Ascending aorta (tissue), 2 donors: ENCODE data around the gene SH3RF3. TPM values are rescaled to one million over a fixed set of nuclear protein-coding genes. Genes with fewer than 3 reads are reported as not detected.
"Not testable (repeated sequence)": the region's sequence is repeated elsewhere in the genome, so short reads cannot be mapped to it uniquely, and the experiment has no call there.

Experiments
- DNase-seq, 2 donors: peaks; one replicate each; pipeline ENCODE4 v3.0.0-alpha.2; 2019; ENCODE audit warnings: low spot score in 2 of 2
- H3K27ac ChIP-seq, 2 donors: fragments of 200-600 bp; sonication (generic); one replicate each; pipeline ENCODE4 v1.5.1; 2016 to 2017; ENCODE audit warnings: mild to moderate bottlenecking in 1 of 2
- H3K27me3 ChIP-seq: fragments of 200-600 bp; sonication (generic); one replicate; pipeline ENCODE4 v1.5.1; 2017
- H3K36me3 ChIP-seq, 2 donors: fragments of 200-600 bp; sonication (generic); one replicate each; pipeline ENCODE4 v1.5.1; 2016
- H3K4me1 ChIP-seq, 2 donors: fragments of 200-600 bp; sonication (generic); one replicate each; pipeline ENCODE4 v1.5.1; 2016 to 2017; ENCODE audit warnings: mild to moderate bottlenecking in 1 of 2
- H3K4me3 ChIP-seq, 2 donors: fragments of 200-600 bp; sonication (generic); one replicate each; pipeline ENCODE4 v1.5.1; 2016 to 2017; ENCODE audit warnings: mild to moderate bottlenecking in 1 of 2
- H3K9me3 ChIP-seq, 2 donors: fragments of 200-600 bp; sonication (generic); one replicate each; pipeline ENCODE4 v1.5.1; 2016
- intact Hi-C: fragments of 100-400 bp; cut with DNase I; formaldehyde crosslinking; loops from one replicate; pipeline ENCODE4 v1.15.1; 2023
- total RNA-seq: library from RNA; depleted of rRNA; stranded (reverse); fragments of >200 nt; gene quantifications from one replicate; pipeline ENCODE4 v1.1.0, GENCODE V29; 2016
- TF ChIP-seq, protein P1 (sequence below), 3 experiments: fragments of 200-600 bp in 2 of 3; fragments of 450-650 bp in 1 of 3; sonication (generic) in 2 of 3; IDR thresholded peaks; one replicate each; pipeline ENCODE4 v1.5.1; 2016 to 2019; ENCODE audit warnings: antibody characterized with exemption in 3 of 3, mild to moderate bottlenecking in 1 of 3, moderate library complexity in 1 of 3

SH3RF3 gene
- total RNA-seq, 1 donor from 2014 or later: 53.5 TPM

DNA sequence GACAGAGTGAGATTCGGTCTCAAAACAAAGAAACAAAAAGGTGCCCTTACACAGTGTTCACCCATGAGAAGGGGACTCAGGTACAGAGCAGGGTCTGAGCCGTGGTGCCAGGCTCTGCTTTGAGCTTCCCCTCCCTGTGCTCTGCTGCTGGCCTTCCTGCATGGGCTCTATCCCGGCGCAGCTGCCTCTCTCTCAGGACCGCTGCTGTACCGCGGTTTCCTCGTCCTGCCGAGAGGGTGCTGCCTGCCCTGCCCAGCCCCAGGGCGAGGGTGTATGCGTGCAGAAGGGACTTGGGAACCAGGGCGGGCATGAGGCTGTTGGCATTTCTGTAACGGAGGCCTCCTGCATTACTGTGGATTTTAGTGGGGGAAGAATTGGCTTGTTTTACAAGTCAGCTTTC, 30.1 kb downstream of the SH3RF3 start:
- Histone ChIP-seq H3K27ac (no peak overlapping the region), H3K4me3 (no peak overlapping the region), H3K4me1 (peaks cover under 1 to 20% of the 10 kb centered on the region in 2 donors), H3K36me3 (no peaks in the 10 kb centered on the region), H3K27me3 (no peaks in the 10 kb centered on the region), H3K9me3 (no peaks in the 10 kb centered on the region)
- TF ChIP-seq, protein P1, sequence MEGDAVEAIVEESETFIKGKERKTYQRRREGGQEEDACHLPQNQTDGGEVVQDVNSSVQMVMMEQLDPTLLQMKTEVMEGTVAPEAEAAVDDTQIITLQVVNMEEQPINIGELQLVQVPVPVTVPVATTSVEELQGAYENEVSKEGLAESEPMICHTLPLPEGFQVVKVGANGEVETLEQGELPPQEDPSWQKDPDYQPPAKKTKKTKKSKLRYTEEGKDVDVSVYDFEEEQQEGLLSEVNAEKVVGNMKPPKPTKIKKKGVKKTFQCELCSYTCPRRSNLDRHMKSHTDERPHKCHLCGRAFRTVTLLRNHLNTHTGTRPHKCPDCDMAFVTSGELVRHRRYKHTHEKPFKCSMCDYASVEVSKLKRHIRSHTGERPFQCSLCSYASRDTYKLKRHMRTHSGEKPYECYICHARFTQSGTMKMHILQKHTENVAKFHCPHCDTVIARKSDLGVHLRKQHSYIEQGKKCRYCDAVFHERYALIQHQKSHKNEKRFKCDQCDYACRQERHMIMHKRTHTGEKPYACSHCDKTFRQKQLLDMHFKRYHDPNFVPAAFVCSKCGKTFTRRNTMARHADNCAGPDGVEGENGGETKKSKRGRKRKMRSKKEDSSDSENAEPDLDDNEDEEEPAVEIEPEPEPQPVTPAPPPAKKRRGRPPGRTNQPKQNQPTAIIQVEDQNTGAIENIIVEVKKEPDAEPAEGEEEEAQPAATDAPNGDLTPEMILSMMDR (IDR thresholded peaks at IDR 0.05): no peak
- intact Hi-C loops: loop anchor here (2.0 kb wide), 1 partner anchor 26 kb away; no protein-coding TSS in a partner anchor
- no peak for DNase-seq

DNA sequence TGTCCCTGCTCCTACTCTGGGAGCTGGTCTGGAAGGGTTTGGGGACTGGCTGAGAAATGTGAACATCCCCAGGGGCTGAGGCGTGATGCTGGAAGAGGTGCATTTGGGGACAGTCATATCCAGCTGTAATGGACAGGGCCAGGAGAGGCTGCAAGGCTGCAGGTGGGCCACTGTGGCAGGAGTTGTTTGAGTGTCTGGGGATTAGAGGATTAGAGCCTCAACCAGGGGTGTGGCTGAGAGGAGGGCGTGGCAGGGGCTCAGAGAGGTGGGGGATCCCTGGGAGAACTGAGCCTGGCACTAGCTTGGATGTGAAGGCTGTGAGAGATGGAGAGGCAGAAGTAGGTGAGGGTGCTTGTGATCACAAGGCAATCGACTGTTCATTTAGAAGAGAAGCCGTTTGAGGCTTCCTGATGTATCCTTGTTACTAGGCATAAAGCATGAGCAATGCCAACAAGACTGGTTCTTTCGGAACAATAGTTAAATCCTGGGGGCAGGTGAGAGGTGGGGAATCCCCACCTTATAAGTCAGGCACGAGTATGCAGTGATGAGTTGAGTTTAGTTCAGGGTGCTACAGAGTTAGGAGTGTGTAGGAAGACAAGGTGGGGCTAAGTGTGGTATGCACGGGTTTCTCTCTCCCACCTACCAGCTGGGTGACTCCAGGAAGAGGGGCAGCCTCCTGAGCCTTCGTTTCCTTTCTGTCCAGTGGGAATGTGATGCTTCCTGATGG, 31.9 kb downstream of the SH3RF3 start:
- Histone ChIP-seq H3K27me3 (no peaks in the 10 kb centered on the region), H3K36me3 (no peaks in the 10 kb centered on the region), H3K4me3 (no peak overlapping the region), H3K9me3 (no peaks in the 10 kb centered on the region), H3K27ac (no peak overlapping the region), H3K4me1 (peaks cover 14 to 25% of the 10 kb centered on the region in 2 donors)
- intact Hi-C loops: loop anchor here (10.0 kb wide), 1 partner anchor 454 kb away; the partner anchor contains the start of genes SEPTIN10 and SOWAHC
- TF ChIP-seq, protein P1 (IDR thresholded peaks at IDR 0.05): no peak
- DNase-seq: no peak

DNA sequence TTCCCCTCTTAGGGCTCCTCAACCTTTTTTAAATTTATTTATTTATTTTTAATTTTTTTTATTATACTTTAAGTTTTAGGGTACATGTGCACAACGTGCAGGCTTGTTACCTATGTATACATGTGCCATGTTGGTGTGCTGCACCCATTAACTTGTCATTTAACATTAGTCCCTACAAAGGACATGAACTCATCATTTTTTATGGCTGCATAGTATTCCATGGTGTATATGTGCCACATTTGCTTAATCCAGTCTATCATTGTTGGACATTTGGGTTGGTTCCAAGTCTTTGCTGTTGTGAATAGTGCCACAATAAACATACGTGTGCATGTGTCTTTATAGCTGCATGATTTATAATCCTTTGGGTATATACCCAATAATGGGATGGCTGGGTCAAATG, 33.4 kb downstream of the SH3RF3 start:
- Histone ChIP-seq H3K27ac (peak overlapping the region in 1 of 2 donors; percentile 53), H3K4me1 (peaks cover 17 to 38% of the 10 kb centered on the region in 2 donors)
- not testable (repeated sequence) for H3K4me3 ChIP-seq, H3K9me3 ChIP-seq, DNase-seq, H3K27me3 ChIP-seq, H3K36me3 ChIP-seq
- intact Hi-C loops: loop anchor here (10.0 kb wide), 1 partner anchor 452 kb away; the partner anchor contains the start of genes SEPTIN10 and SOWAHC

DNA sequence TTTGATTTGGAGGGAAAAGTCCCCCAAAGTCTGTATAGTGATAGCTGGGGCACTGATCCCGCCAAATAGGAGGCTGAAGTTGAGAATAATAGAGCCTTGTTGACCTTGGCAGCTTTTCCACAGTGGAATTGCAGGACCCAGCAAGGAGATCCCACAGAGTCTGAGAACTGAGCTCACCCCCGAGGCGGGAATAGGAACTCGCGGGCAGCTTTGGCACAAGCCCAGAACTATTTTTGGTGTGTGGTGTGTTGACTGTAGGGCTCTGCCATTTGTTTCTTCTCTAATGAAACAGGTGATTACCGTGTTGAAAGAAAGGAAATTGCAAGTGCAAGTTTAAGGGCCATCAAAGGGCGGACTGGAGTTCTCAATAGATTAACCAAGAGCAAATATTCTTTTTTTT, 34.0 kb downstream of the SH3RF3 start:
- peaks cover 17 to 38% of the 10 kb centered on the region in 2 donors for H3K4me1 ChIP-seq
- TF ChIP-seq, protein P1 (IDR thresholded peaks at IDR 0.05): peak in 1 of 3 experiments; percentile 21
- no peaks in the 10 kb centered on the region for H3K27me3 ChIP-seq
- intact Hi-C loops: loop anchor here (10.0 kb wide), 1 partner anchor 452 kb away; the partner anchor contains the start of genes SEPTIN10 and SOWAHC
- DNase-seq: peak; percentile 34 to 89
- H3K4me3 ChIP-seq: no peak overlapping the region
- H3K9me3 ChIP-seq: no peaks in the 10 kb centered on the region
- H3K36me3 ChIP-seq: no peaks in the 10 kb centered on the region
- peak overlapping the region; percentile 33 to 53 for H3K27ac ChIP-seq

DNA sequence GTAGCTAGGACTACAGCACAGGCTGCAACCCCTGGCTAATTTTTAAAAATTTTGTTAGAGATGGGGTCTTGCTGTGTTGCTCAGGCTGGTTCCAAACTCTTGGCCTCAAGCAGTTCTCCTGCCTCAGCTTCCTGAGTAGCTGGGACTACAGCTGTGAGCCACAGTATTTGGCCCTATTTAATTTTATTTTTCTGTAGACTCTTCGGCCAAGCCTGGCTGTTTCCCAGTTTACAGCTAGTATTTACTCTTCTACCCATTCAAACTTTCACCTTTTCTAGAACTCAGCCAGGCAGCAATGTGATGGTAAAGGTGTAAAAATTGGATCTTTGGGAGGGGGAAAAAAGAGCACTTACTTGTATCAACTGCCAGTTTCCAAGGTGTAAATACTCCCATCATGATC, 35.3 kb downstream of the SH3RF3 start:
- Histone ChIP-seq H3K4me1 (peaks cover 17 to 41% of the 10 kb centered on the region in 2 donors), H3K27me3 (no peaks in the 10 kb centered on the region), H3K36me3 (no peaks in the 10 kb centered on the region), H3K4me3 (no peak overlapping the region), H3K27ac (peak overlapping the region; percentile 58 to 66), H3K9me3 (no peaks in the 10 kb centered on the region)
- TF ChIP-seq, protein P1 (IDR thresholded peaks at IDR 0.05): no peak
- DNase-seq: no peak
- intact Hi-C loops: loop anchor here (10.0 kb wide), 1 partner anchor 450 kb away; the partner anchor contains the start of genes SEPTIN10 and SOWAHC

DNA sequence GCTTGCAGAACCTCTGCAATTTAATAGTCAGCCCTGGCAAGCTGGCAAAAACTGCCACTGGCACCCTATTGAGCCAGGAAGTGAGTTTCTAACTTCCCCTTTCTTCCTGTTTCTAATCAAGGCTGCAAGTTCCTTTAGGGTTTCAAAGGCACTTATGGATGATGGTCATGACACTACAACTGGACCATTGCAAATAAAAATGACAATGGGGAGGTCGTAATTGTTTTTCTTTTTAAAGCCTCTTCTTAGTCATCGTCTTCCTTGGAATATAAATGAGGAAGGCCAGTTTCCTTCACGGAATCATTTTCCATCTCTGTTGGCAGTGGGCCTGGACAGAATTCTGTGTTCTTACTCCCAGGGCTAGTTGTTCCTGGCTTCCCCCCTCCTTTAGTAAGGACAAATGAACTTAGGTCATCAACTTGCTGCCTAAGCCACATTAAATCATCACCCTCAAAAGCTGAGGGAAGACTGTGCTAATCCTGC, 35.8 kb downstream of the SH3RF3 start:
- TF ChIP-seq, protein P1 (IDR thresholded peaks at IDR 0.05): no peak
- Histone ChIP-seq H3K4me1 (peaks cover 17 to 46% of the 10 kb centered on the region in 2 donors), H3K36me3 (no peaks in the 10 kb centered on the region), H3K9me3 (no peaks in the 10 kb centered on the region), H3K27me3 (no peaks in the 10 kb centered on the region), H3K4me3 (no peak overlapping the region), H3K27ac (peak overlapping the region; percentile 58 to 66)
- intact Hi-C loops: loop anchor here (10.0 kb wide), 1 partner anchor 450 kb away; the partner anchor contains the start of genes SEPTIN10 and SOWAHC
- peak in 1 of 2 donors; percentile 81 for DNase-seq
